Prostate gland (tissue), 2 donors: ENCODE data around the gene MICAL3.

Experiments used
- CTCF ChIP-seq, 4 experiments: fragments of 200-600 bp in 2 of 4; fragments of 450-650 bp in 2 of 4; sonication (generic) in 2 of 4; IDR thresholded peaks; 1 replicate in 3 of 4; 2 replicates in 1 of 4; pipeline ENCODE4 v1.5.1; 2016 to 2019; ENCODE audit warnings: antibody characterized with exemption in 4 of 4, mild to moderate bottlenecking in 2 of 4, moderate library complexity in 2 of 4
- POLR2AphosphoS5 ChIP-seq: sonication (generic); formaldehyde crosslinking; IDR thresholded peaks from one replicate; pipeline ENCODE4 v1.6.1; 2017; ENCODE audit warnings: antibody characterized with exemption

GRCh38 chr22:17832665-17833064 is 191.7 kb downstream of the MICAL3 start:
- no peak for TF ChIP-seq POLR2AphosphoS5
- TF ChIP-seq CTCF (IDR thresholded peaks at IDR 0.05) = no peak
